ENCODE measurements around the gene TRPV3.

GRCh38 chr17:3497101-3497500, 60.5 kb downstream of the TRPV3 start:
- no peak for TF ChIP-seq POLR2A (IDR thresholded peaks at IDR 0.05; ENCODE audit: control extremely low read depth in 1 of 2, low read depth in 2 of 2, low read length in 2 of 2)
- TF ChIP-seq CTCF (IDR thresholded peaks at IDR 0.05; ENCODE audit: control extremely low read depth in 1 of 3, insufficient read depth in 1 of 3, low read depth in 1 of 3, low read length in 3 of 3) = no peak
- no peak for TF ChIP-seq SUZ12 (IDR thresholded peaks at IDR 0.05; ENCODE audit: low read length)
- TF ChIP-seq POLR2AphosphoS5 (IDR thresholded peaks at IDR 0.05; ENCODE audit: low read depth, low read length) = no peak
- no peak for TF ChIP-seq CBX5 (IDR thresholded peaks at IDR 0.05; ENCODE audit: low read depth, low read length)
- TF ChIP-seq SP4 (IDR thresholded peaks at IDR 0.05; ENCODE audit: low read length) = no peak
- TF ChIP-seq ATF3 (IDR thresholded peaks at IDR 0.05; ENCODE audit: insufficient read depth, low read depth, low read length) = no peak
- TF ChIP-seq USF2 (IDR thresholded peaks at IDR 0.05; ENCODE audit: low read length) = no peak
- TF ChIP-seq ASH2L (IDR thresholded peaks at IDR 0.05; ENCODE audit: low read length) = no peak
- TF ChIP-seq EZH2 (IDR thresholded peaks at IDR 0.05; ENCODE audit: low read depth, low read length, severe bottlenecking) = no peak
- no peak for TF ChIP-seq BRCA1 (IDR thresholded peaks at IDR 0.05; ENCODE audit: low read depth, low read length)

Measured in H1 (cell line).